Effector CD4-positive, alpha-beta T cell (primary cell): ENCODE results near the gene SYNJ1.
A peak's percentile ranks its signal among the peaks of the same experiment; 100 is the strongest.
"Not testable (repeated sequence)": the region's sequence is repeated elsewhere in the genome, so short reads cannot be mapped to it uniquely, and the experiment has no call there.

Experiments
- DNase-seq: peaks from one replicate; pipeline ENCODE4 v3.0.0-alpha.2; 2020
- total RNA-seq: gene quantifications from one replicate; lab custom pipeline; 2026; lab: John Stamatoyannopoulos, UW

Gene SYNJ1
- 32.5 reads per million, percentile 58 among the genes with 10 or more reads in this experiment for total RNA-seq

- peak; percentile 89 for DNase-seq
These were observed at the start of gene SYNJ1 for GRCh38 chr21:32727687-32728455. SYNJ1 (minus strand) TSS chr21:32728013; CDS start chr21:32726895, 1,118 bp downstream.

- no peak for DNase-seq
These were observed 49.5 kb upstream of the SYNJ1 start for GRCh38 chr21:32777269-32777668.

- no peak for DNase-seq
These were observed 48.9 kb upstream of the SYNJ1 start for GRCh38 chr21:32776743-32777142.

DNA sequence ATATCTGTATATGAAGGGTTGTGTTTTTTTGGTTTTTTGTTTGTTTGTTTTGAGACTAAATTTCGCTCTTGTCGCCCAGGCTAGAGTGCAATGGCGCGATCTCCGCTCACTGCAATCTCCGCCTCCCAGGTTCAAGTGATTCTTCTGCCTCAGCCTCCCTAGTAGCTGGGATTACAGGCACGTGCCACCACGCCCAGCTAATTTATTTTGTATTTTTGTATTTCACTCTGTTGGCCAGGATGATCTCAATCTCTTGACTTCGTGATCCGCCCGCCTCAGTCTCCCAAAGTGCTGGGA lies 45.2 kb upstream of the SYNJ1 start:
- not testable (repeated sequence) for DNase-seq

DNA sequence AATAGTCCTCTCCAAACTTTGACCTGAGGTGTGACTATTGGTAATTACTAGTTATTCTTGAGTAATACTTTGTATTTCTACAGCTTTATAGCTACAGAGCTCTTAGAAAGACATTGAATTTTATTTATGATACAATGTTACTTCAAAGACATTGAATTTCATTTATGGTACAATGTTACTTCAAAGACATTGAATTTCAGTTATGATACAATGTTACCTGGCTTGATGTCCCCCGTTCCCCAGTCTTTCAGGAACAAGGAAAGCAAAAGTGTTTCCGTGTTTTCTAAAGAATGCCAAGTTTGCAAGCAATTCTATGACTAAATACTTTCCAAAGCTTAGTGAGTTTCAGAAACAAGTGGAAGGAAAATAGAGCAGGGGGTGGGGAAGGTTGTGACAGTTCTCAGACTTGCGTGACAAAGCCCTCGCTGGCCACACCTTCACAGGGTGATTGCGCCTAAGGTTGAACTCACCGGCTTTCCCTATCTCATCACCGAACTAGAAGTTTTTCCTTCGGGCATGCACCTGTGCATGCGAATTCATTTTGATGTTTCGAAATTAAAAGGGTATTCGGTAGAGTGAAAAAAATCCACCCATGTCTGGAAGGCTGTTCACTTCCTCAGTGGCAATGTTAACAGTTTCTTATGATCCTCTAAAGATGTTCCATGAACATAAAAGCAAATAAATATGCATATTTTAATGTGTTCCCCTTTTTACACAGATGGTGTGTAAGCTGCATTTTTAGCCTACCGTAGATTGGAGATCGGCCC lies 44.7 kb upstream of the SYNJ1 start:
- peak; percentile 19 for DNase-seq

- peak; percentile 36 for DNase-seq
These were observed 43.2 kb upstream of the SYNJ1 start for GRCh38 chr21:32770871-32771523.

- DNase-seq = no peak
These were observed 40.7 kb upstream of the SYNJ1 start for GRCh38 chr21:32768530-32768929.

DNA sequence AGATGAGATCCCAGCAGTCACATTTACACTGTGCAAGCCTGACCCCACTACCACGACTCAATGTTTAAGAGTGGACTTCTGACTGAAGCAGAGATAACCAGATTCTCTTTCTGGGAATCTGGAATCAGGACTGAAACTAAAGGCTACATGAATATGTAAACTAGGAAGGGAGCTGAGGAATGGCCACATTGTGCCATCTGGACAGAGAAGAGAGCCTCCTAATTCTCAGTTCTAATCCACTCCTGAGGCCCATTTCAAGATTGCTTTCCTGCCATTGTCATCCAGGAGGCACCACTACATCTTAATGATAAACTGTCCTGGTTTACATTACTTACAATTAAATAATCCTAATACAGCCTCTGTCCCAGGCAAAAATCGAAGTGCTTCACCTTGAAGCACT lies 37.2 kb upstream of the SYNJ1 start:
- no peak for DNase-seq

- DNase-seq = no peak
These were observed 36.4 kb upstream of the SYNJ1 start for GRCh38 chr21:32764186-32764585.

DNA sequence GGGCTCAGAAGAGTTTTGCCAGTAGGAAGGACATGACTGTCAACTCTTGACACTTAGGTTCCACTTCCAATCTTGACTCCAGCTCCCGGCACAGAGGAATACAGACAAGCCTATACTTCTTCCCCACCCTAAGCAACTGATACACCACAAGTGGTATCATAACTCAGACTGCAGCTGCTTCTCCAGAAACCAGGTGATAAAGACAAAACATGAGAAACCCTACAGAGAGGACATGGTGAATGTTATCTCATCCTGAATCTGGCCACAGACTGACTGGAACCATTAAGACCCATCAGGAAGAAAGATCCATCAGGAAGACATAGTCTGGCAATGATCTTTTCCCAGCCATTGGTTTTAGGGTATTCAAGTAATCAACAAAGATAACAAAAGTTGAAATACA lies 30.0 kb upstream of the SYNJ1 start:
- DNase-seq = no peak

DNA sequence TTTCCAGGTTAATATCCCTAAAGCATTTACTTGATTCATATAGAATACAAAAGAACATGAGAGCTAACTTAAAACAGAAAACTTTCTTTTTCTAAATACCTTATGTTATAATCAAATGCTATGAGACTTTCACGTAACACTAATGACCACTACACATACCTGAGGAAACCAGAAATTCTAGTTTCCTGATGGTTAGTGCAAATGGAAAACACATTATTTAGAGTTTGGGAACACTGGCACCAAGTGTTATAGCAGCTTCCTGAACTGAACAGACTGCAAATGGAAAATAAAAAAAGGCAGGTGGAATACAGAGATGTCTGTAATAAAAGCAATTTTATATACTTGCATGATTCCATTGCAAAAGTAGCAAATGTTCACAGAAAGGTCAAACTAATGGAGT lies 28.3 kb upstream of the SYNJ1 start:
- no peak for DNase-seq

DNA sequence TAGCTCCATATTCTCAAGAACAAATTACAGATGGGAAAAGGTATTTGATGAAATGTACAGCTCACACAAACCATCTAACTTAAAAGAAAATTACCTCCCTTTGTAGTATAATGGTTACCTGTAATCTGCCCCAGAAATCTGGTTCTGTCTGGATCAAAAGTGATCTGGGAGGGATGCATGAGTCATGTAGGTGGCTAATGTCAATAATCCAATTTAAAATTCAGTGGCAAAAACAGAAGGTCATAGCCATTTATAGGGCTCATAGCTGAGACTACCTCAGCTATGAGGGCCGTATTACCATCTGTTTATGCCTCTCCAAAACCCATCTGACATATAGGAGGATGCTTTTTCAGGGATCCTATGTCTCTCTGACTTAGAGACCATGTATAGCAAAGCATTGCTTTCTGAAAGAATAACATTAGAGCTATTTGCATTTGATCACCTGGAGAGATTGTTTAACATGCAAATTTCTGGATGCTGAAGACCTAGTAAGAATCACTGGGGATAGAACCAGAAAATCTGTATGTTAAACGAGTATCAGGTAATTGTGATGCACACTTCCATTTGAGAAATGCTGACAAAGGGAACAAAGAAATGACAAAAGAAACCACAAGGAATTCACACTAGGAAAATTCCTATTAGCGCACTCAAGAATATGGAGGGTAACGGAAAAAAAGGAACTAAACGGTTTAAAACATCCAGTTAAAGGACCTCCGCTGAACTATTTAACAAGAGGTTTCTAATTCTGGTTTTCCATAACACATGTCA lies 26.2 kb upstream of the SYNJ1 start:
- DNase-seq = no peak

DNA sequence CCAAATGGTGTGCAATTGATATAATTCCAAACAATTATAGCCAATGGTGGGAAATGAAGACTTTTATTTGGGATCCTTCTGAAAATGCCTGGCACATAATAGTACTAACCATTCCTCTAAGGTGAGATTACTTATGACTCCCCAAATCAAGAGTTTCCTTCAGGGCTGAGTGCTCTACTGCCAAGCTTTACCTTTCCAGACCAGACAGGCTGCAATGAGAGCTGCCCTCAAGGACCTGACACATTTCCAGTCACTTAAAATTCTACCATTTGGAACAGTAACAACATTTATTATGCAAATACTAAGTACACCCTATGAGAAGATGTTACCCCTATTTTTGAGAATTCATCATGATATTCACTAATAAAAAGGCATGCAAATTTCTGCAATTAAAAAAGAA lies 22.6 kb upstream of the SYNJ1 start:
- no peak for DNase-seq

DNA sequence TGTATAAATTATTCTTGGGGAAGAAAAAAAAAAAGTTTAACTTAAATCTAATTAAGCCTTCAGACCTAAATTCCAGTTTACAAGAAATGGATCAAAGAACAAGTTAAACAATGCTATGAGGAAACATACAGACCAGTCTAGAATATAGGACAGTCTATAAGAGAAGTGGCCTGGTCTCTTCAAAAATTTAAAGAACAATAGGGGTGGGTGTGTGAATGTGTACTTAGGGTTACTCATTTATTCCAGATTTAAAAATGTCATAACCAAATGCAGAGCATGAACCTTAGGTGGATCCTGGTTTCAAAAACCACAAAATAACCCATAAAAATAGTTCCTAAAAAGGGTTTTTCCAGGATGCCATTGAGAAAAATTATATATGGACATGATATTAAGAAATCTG lies 21.8 kb upstream of the SYNJ1 start:
- DNase-seq = no peak

DNA sequence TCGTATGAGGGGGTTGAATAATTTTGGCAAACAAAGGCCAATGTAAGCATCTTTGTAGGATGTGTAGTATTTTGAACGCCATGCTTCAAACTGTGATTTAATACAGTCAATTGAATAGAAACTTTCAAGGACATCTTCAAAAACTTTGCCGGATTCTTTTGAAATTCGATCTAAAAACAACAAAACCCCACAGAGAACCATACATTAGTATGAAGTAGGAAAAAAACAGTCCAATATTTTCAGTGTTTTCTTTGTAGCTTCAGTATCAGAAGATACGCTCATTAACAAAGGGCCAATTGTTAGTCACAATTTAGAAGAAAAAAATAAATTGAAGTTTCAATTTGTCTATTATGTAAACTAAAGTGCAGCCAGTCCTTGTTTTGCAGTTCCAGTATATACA lies 20.7 kb upstream of the SYNJ1 start:
- no peak for DNase-seq

DNA sequence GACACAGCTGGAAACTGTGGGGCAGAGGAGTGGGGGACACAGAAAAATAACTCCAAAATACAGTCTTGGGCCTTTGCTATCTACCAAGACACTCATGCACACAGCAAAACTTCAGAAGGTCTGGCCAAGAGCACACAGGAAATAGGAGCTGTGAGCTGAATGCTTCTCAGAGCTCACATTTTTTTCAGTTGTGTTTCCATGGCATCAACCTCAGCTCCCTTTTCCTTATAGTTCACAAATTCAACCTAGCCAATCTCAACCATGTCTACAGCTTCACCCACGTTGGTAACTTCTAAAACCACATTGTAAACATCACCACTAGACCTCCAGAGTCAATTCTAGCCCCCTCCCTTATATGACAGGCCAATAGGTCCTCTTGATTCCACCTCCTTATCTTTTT lies 19.6 kb upstream of the SYNJ1 start:
- no peak for DNase-seq

DNA sequence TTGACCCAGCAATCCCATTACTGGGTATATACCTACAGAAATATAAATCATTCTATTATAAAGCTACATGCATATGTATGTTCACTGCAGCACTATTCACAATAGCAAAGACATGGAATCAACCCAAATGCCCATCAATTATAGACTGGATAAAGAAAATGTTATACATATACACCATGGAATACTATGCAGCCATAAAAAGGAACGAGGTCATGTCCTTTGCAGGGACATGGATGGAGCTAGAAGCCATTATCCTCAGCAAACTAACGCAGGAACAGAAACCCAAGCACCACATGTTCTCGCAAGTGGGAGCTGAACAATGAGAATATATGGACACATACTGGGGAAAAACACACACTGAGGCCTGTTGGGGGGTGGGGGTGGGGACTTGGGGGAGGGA lies 18.9 kb upstream of the SYNJ1 start:
- DNase-seq = not testable (repeated sequence)

GRCh38 chr21:32742396-32742795 lies 14.6 kb upstream of the SYNJ1 start:
- DNase-seq = no peak

- no peak for DNase-seq
These were observed 13.5 kb upstream of the SYNJ1 start for GRCh38 chr21:32741336-32741735.

DNA sequence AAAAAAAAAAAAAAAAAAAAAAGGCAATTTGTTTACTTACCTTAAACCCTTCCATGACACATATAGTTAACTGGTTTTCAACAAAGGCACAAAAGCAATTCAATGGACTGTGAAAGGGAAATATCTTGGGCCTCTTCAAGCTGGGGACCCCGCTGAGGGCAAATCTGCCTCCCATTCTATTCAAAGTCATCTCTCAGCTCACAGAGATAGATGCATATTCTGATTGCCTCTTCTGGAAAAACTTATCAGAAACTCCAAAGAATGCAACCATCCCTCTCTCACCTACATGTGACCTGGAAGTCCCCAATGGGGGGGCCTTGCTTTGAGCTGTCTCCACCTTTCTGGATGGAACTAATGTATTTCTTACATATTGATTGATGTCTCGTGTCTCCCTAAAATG lies 12.1 kb upstream of the SYNJ1 start:
- no peak for DNase-seq

- DNase-seq = not testable (repeated sequence)
These were observed 8.3 kb upstream of the SYNJ1 start for GRCh38 chr21:32736083-32736482.

DNA sequence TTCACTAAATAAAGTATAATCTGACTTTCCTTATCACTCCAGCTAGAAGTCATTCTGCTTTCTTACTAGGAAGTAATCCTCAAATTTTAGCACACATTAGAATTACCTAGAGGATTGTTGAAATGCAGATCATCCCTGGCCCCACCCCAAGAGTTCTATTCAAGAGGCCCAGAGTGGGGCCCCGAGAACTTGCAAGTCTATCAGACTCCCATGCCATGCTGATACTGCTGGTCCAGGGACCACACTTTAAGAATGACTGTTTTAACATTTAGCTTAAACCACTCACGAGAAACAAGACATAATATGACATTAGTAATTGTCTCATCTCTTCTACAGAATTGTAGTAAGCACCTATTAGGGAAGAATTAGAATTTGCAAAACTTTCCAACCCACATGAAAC lies 7.7 kb upstream of the SYNJ1 start:
- no peak for DNase-seq

- no peak for DNase-seq
These were observed 6.3 kb upstream of the SYNJ1 start for GRCh38 chr21:32733990-32734613.
